GM12878 (cell line): Measurements from ENCODE around the gene RBBP5. TPM values are rescaled to one million over a fixed set of nuclear protein-coding genes. Genes with fewer than 3 reads are reported as not detected.

ENCODE experiments used
- ATAC-seq: fragments of 200-7000 bp; cut with Tn5 transposase; 3 replicates; pipeline ENCODE4 v1.9.1; 2020; ENCODE audit warnings: mild to moderate bottlenecking, moderate library complexity
- BruUV-seq: library from RNA; stranded (reverse); fragments of 400-500 nt; replicated peaks from 2 replicates; lab custom pipeline; 2021; lab: Mats Ljungman, UMichigan
- CTCF ChIA-PET: fragments of 300-600 bp; sonication (Branson Sonifier 250); formaldehyde crosslinking; extraction: SDS; loops from one replicate; lab custom pipeline; 2021; ENCODE audit warnings: inconsistent platforms; lab: Yijun Ruan, JAX
- POLR2A ChIA-PET: fragments of 350-600 bp; formaldehyde crosslinking; extraction: SDS; loops from one replicate; lab custom pipeline; 2021; ENCODE audit warnings: inconsistent platforms; lab: Charles Lee
- RAD21 ChIA-PET: fragments of 300-600 bp; sonication (Branson Sonifier 250); formaldehyde crosslinking; loops from one replicate; lab custom pipeline; 2023; ENCODE audit warnings: antibody characterized with exemption; ENCODE audit not compliant: unreplicated experiment; lab: Charles Lee
- SMC1A ChIA-PET: fragments of 300-600 bp; sonication (Branson Sonifier 250); formaldehyde crosslinking; loops from one replicate; lab custom pipeline; 2023; ENCODE audit not compliant: unreplicated experiment, uncharacterized antibody; lab: Charles Lee
- DNase-seq: peaks from one replicate; pipeline ENCODE4 v3.0.0-alpha.2; 2011; ENCODE audit warnings: low read depth, low spot score
- FAIRE-seq: peaks from 3 replicates; lab custom pipeline; 2011; peaks lifted over from hg19 to GRCh38; lab: Jason Lieb, UNC
- H2AFZ ChIP-seq: 2 replicates; pipeline ENCODE4 v1.6.0; 2011; ENCODE audit warnings: low read depth, low read length, control low read depth; ENCODE audit not compliant: control insufficient read depth
- H3K27ac ChIP-seq: 2 replicates; pipeline ENCODE4 v1.5.1; 2011; ENCODE audit warnings: control low read depth; ENCODE audit not compliant: control insufficient read depth, insufficient read depth
- H3K27me3 ChIP-seq, 2 experiments: replicated peaks in 1 of 2; 2 replicates each; pipeline versions ENCODE4 v1.6.0 to v1.6.1; 2011; ENCODE audit warnings: low read length in 1 of 2; ENCODE audit not compliant: control insufficient read depth in 2 of 2, insufficient read depth in 2 of 2
- H3K36me3 ChIP-seq, 2 experiments: 2 replicates each; pipeline ENCODE4 v1.5.1; 2011; ENCODE audit warnings: low read length in 1 of 2; ENCODE audit not compliant: control insufficient read depth in 2 of 2, insufficient read depth in 2 of 2
- H3K4me1 ChIP-seq: 2 replicates; pipeline ENCODE4 v1.6.1; 2011; ENCODE audit warnings: mild to moderate bottlenecking, low read length, moderate library complexity, mixed read lengths; ENCODE audit not compliant: control insufficient read depth, insufficient read depth
- H3K4me2 ChIP-seq: 2 replicates; pipeline ENCODE4 v1.6.0; 2011; ENCODE audit warnings: control low read depth; ENCODE audit not compliant: control insufficient read depth, insufficient read depth
- H3K4me3 ChIP-seq: fragments of 200-600 bp; sonication (generic); 2 replicates; pipeline ENCODE4 v1.5.1; 2016
- H3K79me2 ChIP-seq: 2 replicates; pipeline ENCODE4 v1.6.0; 2011; ENCODE audit warnings: low read length; ENCODE audit not compliant: control insufficient read depth, insufficient read depth
- H3K9ac ChIP-seq: 2 replicates; pipeline ENCODE4 v1.8.0; 2011; ENCODE audit warnings: low read length, control low read depth, mixed read lengths; ENCODE audit not compliant: control insufficient read depth, insufficient read depth
- H3K9me3 ChIP-seq: replicated peaks from 3 replicates; pipeline ENCODE4 v1.5.1; 2011; ENCODE audit warnings: mild to moderate bottlenecking, low read length; ENCODE audit not compliant: control insufficient read depth, insufficient read depth
- H4K20me1 ChIP-seq: 2 replicates; pipeline ENCODE4 v1.6.0; 2011; ENCODE audit not compliant: control insufficient read depth, insufficient read depth
- CREM ChIP-seq: IDR thresholded peaks from 2 replicates; pipeline ENCODE4 v1.6.1; 2014; ENCODE audit warnings: antibody characterized with exemption, low read depth
- CTCF ChIP-seq, 3 experiments: IDR thresholded peaks in 2 of 3; conservative IDR thresholded peaks in 1 of 3; 2 replicates each; pipeline ENCODE4 v1.5.1; 2011; ENCODE audit warnings: low read depth in 3 of 3, low read length in 3 of 3, mild to moderate bottlenecking in 3 of 3, control low read depth in 2 of 3, moderate library complexity in 2 of 3, inconsistent platforms in 1 of 3, mixed read lengths in 1 of 3; ENCODE audit not compliant: control insufficient read depth in 2 of 3, insufficient read depth in 1 of 3; ENCODE audit errors: extremely low read depth in 1 of 3
- MEF2A ChIP-seq: IDR thresholded peaks from 2 replicates; pipeline ENCODE4 v1.6.1; 2011; ENCODE audit warnings: low read depth, mild to moderate bottlenecking, low read length, moderate library complexity; ENCODE audit not compliant: insufficient read depth
- NFYA ChIP-seq: IDR thresholded peaks from 2 replicates; pipeline ENCODE4 v1.6.1; 2011; ENCODE audit warnings: low read depth, mild to moderate bottlenecking, low read length, improper control_type of control experiment, borderline replicate concordance
- RAD21 ChIP-seq: IDR thresholded peaks from 2 replicates; pipeline ENCODE4 v1.6.1; 2011; ENCODE audit warnings: mild to moderate bottlenecking, low read depth, low read length, moderate library complexity; ENCODE audit not compliant: insufficient read depth
- TCF12 ChIP-seq: IDR thresholded peaks from 2 replicates; pipeline ENCODE4 v1.6.1; 2011; ENCODE audit warnings: low read depth, mild to moderate bottlenecking, low read length
- ZBED1 ChIP-seq: IDR thresholded peaks from 2 replicates; pipeline ENCODE4 v1.6.1; 2016; ENCODE audit warnings: borderline replicate concordance
- WGBS: methylation state at CpG from one replicate; pipeline ENCODE4 v1.1.6; 2016; ENCODE audit warnings: low lambda C conversion rate; ENCODE audit not compliant: insufficient replicate concordance, insufficient coverage; ENCODE audit errors: missing lambda C conversion rate; 5-methylcytosine and 5-hydroxymethylcytosine counted together
- in situ Hi-C: fragments of 300-500 bp; cut with MboI; formaldehyde crosslinking; loops from 9 replicates; pipeline ENCODE4 v1.14.3; 2018; ENCODE audit warnings: mixed read lengths
- intact Hi-C: fragments of 100-400 bp; cut with micrococcal nuclease; formaldehyde crosslinking; loops from one replicate; pipeline ENCODE4 v1.14.2; 2022; ENCODE audit not compliant: unreplicated experiment
- polyA plus RNA-seq, 11 experiments: library from polyadenylated mRNA; depleted of rRNA in 4 of 11; unstranded in 6 of 11; stranded (reverse) in 5 of 11; fragments of >200 nt; fragmentation: Nextera tagmentation in 4 of 11; fragmentation: Illumina TruSeq in 1 of 11; extraction: Ambion mirVana in 4 of 11; extraction: Trizol in 1 of 11; gene quantifications; 1 replicate in 1 of 11; 2 replicates in 10 of 11; pipeline versions ENCODE4 v1.2.1 to v1.2.3, GENCODE V29; 2011 to 2016; ENCODE audit warnings: inconsistent platforms in 2 of 11, missing spikeins in 2 of 11, low read depth in 1 of 11
- total RNA-seq, 4 experiments: library from RNA; depleted of rRNA in 3 of 4; stranded (reverse); fragments of >200 nt in 3 of 4; fragmentation: Illumina TruSeq in 1 of 4; extraction: Trizol in 1 of 4; gene quantifications; 2 replicates each; pipeline versions ENCODE4 v1.2.1 to v1.2.3, GENCODE V29; 2013 to 2021

RBBP5 gene
- total and polyA plus RNA-seq, 10 of the 15 experiments (the other 5 are each of a cell fraction or from before 2014, with no cell fraction given) = 10.0 to 20.6 (median 14.8) TPM

GRCh38 chr1:205067031-205067430 is 54.7 kb downstream of the RBBP5 start (continued):
- TF ChIP-seq NFYA = no peak
- no peak for TF ChIP-seq ZBED1
- no peak for TF ChIP-seq CREM
- TF ChIP-seq TCF12 = no peak
- TF ChIP-seq RAD21 = no peak

GRCh38 chr1:205066141-205066818 is 55.5 kb downstream of the RBBP5 start:
- SMC1A ChIA-PET = interaction anchor here (1.2 kb wide), 2 partner anchors 11 to 77 kb away, joined by 3 to 5 read pairs; no protein-coding TSS in a partner anchor
- Histone ChIP-seq H2AFZ (no peak overlapping the region), H3K9me3 (no peaks in the 10 kb centered on the region), H4K20me1 (no peaks in the 10 kb centered on the region), H3K27ac (no peak overlapping the region), H3K9ac (no peak overlapping the region), H3K36me3 (no peaks in the 10 kb centered on the region), H3K4me2 (no peak overlapping the region), H3K4me1 (no peaks in the 10 kb centered on the region), H3K79me2 (no peaks in the 10 kb centered on the region), H3K4me3 (no peak overlapping the region), H3K27me3 (no peaks in the 10 kb centered on the region)
- ATAC-seq (peak; percentile 26; the same call in 1 of the 3 replicates), DNase-seq (no peak), FAIRE-seq (no peak)
- no TSS peak for BruUV-seq
- in situ Hi-C loops (no loop called here), intact Hi-C loops (no loop called here)
- TF ChIP-seq MEF2A (no peak), CTCF (IDR thresholded peaks at IDR 0.05 in 2 of 3, conservative IDR thresholded peaks at IDR 0.05 in 1 of 3; ENCODE audit: control insufficient read depth in 2 of 3, extremely low read depth in 1 of 3, insufficient read depth in 1 of 3, low read depth in 3 of 3, low read length in 3 of 3) (peak in 1 of 3 experiments; percentile 20; a peak in 1 of 6 replicates)
- POLR2A ChIA-PET = no interaction called here
- 12% methylated on average over 13 of the region's 13 CpGs for WGBS
- RAD21 ChIA-PET = interaction anchor here (1.0 to 1.2 kb wide), 2 partner anchors 75 to 189 kb away, joined by 3 read pairs; no protein-coding TSS in a partner anchor
- CTCF ChIA-PET = interaction anchor here (0.7 to 1.4 kb wide), 5 partner anchors 24 to 189 kb away, joined by 3 to 4 read pairs (median 3); no protein-coding TSS in a partner anchor
